Measurements from ENCODE around the gene MYO1E. TPM values are rescaled to one million over a fixed set of nuclear protein-coding genes. Genes with fewer than 3 reads are reported as not detected.

MYO1E gene
- total and polyA plus RNA-seq, 2 of the 4 experiments (the other 2 are of a cell fraction), result 13.4 to 37.3 TPM

DNA sequence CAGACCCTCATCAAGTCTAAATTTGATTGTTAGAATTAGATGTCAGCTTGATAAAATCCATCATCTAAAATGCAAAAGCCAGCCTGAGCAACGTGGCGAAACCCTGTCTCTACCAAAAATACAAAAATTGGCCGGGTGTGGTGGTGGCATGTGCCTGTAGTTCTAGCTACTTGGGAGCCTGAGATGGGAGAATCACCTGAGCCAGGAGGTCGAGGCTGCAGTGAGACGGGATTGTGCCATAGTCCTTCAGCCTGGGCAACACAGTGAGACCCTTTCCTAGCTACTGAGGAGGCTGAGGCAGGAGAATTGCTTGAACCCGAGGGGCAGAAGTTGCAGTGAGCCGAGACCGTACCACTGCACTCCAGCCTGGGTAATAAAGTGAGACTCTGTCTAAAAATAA, 69.5 kb downstream of the MYO1E start:
- H2BK20ac ChIP-seq (ENCODE audit: low read depth, low read length), result no peak overlapping the region
- no peak overlapping the region for H3K14ac ChIP-seq (replicated peaks; ENCODE audit: low read depth, low read length)
- BruUV-seq (replicated peaks), result no TSS peak
- WGBS, 2 experiments (ENCODE audit: extremely low coverage in 2 of 2, insufficient read length in 1 of 2), result no CpG with 5 or more reads among the region's 8 CpGs
- 0 out of 2 replicates have a peak overlapping the region, but pooled peaks have one; percentile 19 for H3K4ac ChIP-seq (ENCODE audit: low read depth, low read length)
- no peak overlapping the region for H3K27ac ChIP-seq (ENCODE audit: insufficient read depth, low read length)
- no peak for ATAC-seq (ENCODE audit: low read depth)
- ChIA-PET POLR2A (ENCODE audit: unreplicated experiment) (no interaction called here), CTCF (interaction anchor here (1.2 kb wide), 1 partner anchor 12 kb away, joined by 3 read pairs; no protein-coding TSS in a partner anchor)
- H2BK5ac ChIP-seq (ENCODE audit: low read depth, low read length, poor library complexity, severe bottlenecking), result no peak overlapping the region
- intact Hi-C loops (cut with micrococcal nuclease), result no loop called here
- H4K8ac ChIP-seq (ENCODE audit: low read depth in 2 of 2, low read length in 2 of 2), result no peak overlapping the region
- no peak overlapping the region for H2AK9ac ChIP-seq (replicated peaks; ENCODE audit: low read depth, low read length, poor library complexity)
- no peak overlapping the region for H2BK120ac ChIP-seq (ENCODE audit: low read depth, low read length)
- H3K9me1 ChIP-seq (ENCODE audit: insufficient read depth, low read length), result peaks cover 40% of the 10 kb centered on the region
- no peak overlapping the region for H3K23ac ChIP-seq (ENCODE audit: low read depth, low read length)
- peaks cover 15% of the 10 kb centered on the region for H3K4me1 ChIP-seq (ENCODE audit: control insufficient read depth, insufficient read depth, low read length)
- no peak overlapping the region for H3K18ac ChIP-seq (ENCODE audit: low read depth, low read length)
- H3K27me3 ChIP-seq (ENCODE audit: control insufficient read depth, insufficient read depth, low read length), result no peaks in the 10 kb centered on the region
- in situ Hi-C loops (cut with MboI; ENCODE audit: low sequenced_read_pairs), result no loop called here
- H2AFZ ChIP-seq (replicated peaks; ENCODE audit: low read length, poor library complexity), result no peak overlapping the region
- dilution Hi-C loops (cut with HindIII; ENCODE audit: low sequenced_read_pairs, unreplicated experiment), result no loop called here
- no peaks in the 10 kb centered on the region for H3K9me3 ChIP-seq (ENCODE audit: control insufficient read depth, insufficient read depth, low read length)
- no peak overlapping the region for H3K4me2 ChIP-seq (ENCODE audit: low read depth, low read length)
- H3K56ac ChIP-seq (ENCODE audit: extremely low read depth, insufficient read depth, low read length), result no peak overlapping the region
- peaks cover 10% of the 10 kb centered on the region for H4K20me1 ChIP-seq (ENCODE audit: insufficient read depth, low read length)
- no peak overlapping the region for H2BK15ac ChIP-seq (ENCODE audit: low read depth, low read length)
- H2AK5ac ChIP-seq (ENCODE audit: low read depth, low read length), result no peak overlapping the region
- H3K4me3 ChIP-seq (ENCODE audit: insufficient read depth, low read depth, low read length), result no peak overlapping the region
- no peak overlapping the region for H4K91ac ChIP-seq (ENCODE audit: insufficient read depth, low read depth, low read length)
- no peak for DNase-seq
- TF ChIP-seq MAFK (IDR thresholded peaks at IDR 0.05; ENCODE audit: low read depth, low read length), result no peak
- no peak for TF ChIP-seq FOS (IDR thresholded peaks at IDR 0.05; ENCODE audit: low read depth, low read length)
- TF ChIP-seq RAD21 (IDR thresholded peaks at IDR 0.05; ENCODE audit: low read length), result no peak
- TF ChIP-seq, protein P1, sequence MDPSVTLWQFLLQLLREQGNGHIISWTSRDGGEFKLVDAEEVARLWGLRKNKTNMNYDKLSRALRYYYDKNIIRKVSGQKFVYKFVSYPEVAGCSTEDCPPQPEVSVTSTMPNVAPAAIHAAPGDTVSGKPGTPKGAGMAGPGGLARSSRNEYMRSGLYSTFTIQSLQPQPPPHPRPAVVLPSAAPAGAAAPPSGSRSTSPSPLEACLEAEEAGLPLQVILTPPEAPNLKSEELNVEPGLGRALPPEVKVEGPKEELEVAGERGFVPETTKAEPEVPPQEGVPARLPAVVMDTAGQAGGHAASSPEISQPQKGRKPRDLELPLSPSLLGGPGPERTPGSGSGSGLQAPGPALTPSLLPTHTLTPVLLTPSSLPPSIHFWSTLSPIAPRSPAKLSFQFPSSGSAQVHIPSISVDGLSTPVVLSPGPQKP (IDR thresholded peaks at IDR 0.05; ENCODE audit: borderline replicate concordance, low read depth, low read length), result no peak
- no peak for TF ChIP-seq RFX5 (IDR thresholded peaks at IDR 0.05; ENCODE audit: low read depth, low read length)
- no peak for TF ChIP-seq CEBPB (IDR thresholded peaks at IDR 0.05; ENCODE audit: low read depth, low read length)
- TF ChIP-seq SMC3 (IDR thresholded peaks at IDR 0.05; ENCODE audit: low read depth, low read length), result no peak
- no peak for TF ChIP-seq NFE2L2 (IDR thresholded peaks at IDR 0.05; ENCODE audit: low read depth, low read length)
- TF ChIP-seq, protein P2, sequence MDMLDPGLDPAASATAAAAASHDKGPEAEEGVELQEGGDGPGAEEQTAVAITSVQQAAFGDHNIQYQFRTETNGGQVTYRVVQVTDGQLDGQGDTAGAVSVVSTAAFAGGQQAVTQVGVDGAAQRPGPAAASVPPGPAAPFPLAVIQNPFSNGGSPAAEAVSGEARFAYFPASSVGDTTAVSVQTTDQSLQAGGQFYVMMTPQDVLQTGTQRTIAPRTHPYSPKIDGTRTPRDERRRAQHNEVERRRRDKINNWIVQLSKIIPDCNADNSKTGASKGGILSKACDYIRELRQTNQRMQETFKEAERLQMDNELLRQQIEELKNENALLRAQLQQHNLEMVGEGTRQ (IDR thresholded peaks at IDR 0.05; ENCODE audit: low read depth, low read length), result no peak
- no peak for TF ChIP-seq MXI1 (IDR thresholded peaks at IDR 0.05; ENCODE audit: borderline replicate concordance, low read depth, low read length)
- no peak for TF ChIP-seq BHLHE40 (IDR thresholded peaks at IDR 0.05; ENCODE audit: low read depth, low read length)
- TF ChIP-seq, protein P3, sequence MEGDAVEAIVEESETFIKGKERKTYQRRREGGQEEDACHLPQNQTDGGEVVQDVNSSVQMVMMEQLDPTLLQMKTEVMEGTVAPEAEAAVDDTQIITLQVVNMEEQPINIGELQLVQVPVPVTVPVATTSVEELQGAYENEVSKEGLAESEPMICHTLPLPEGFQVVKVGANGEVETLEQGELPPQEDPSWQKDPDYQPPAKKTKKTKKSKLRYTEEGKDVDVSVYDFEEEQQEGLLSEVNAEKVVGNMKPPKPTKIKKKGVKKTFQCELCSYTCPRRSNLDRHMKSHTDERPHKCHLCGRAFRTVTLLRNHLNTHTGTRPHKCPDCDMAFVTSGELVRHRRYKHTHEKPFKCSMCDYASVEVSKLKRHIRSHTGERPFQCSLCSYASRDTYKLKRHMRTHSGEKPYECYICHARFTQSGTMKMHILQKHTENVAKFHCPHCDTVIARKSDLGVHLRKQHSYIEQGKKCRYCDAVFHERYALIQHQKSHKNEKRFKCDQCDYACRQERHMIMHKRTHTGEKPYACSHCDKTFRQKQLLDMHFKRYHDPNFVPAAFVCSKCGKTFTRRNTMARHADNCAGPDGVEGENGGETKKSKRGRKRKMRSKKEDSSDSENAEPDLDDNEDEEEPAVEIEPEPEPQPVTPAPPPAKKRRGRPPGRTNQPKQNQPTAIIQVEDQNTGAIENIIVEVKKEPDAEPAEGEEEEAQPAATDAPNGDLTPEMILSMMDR (conservative IDR thresholded peaks at IDR 0.05; ENCODE audit: low read depth, low read length), result no peak
- H4K5ac ChIP-seq (ENCODE audit: low read depth, low read length), result no peak overlapping the region
- H3K36me3 ChIP-seq (ENCODE audit: control insufficient read depth, insufficient read depth, low read length), result no peaks in the 10 kb centered on the region
- no peak overlapping the region for H3K9ac ChIP-seq (ENCODE audit: low read depth, low read length)
- peaks cover 27 to 74% of the 10 kb centered on the region in 2 experiments for H3K79me1 ChIP-seq (ENCODE audit: low read depth in 1 of 2, low read length in 2 of 2)

All from IMR-90 (cell line).